Tongue (tissue), 2 donors: ENCODE results near the gene RNU1-3. TPM values are rescaled to one million over a fixed set of nuclear protein-coding genes. Genes with fewer than 3 reads are reported as not detected.
"Not testable (repeated sequence)": the region's sequence is repeated elsewhere in the genome, so short reads cannot be mapped to it uniquely, and the experiment has no call there.

Experiments used
- DNase-seq: peaks from one replicate; pipeline ENCODE4 v3.0.0-alpha.2; 2015
- total RNA-seq: library from RNA; depleted of rRNA; stranded (reverse); fragments of >200 nt; gene quantifications from one replicate; pipeline ENCODE4 v1.2.3, GENCODE V29; 2014

RNU1-3 gene
- total RNA-seq, 1 donor from 2014 or later, result under 0.01 TPM

GRCh38 chr1:16651560-16651959 is 15.2 kb downstream of the RNU1-3 start:
- not testable (repeated sequence) for DNase-seq

- not testable (repeated sequence) for DNase-seq
Observed at GRCh38 chr1:16649960-16650359, 16.8 kb downstream of the RNU1-3 start.

- not testable (repeated sequence) for DNase-seq
Observed at GRCh38 chr1:16649390-16649789, 17.4 kb downstream of the RNU1-3 start.

GRCh38 chr1:16648756-16649155 is 18.0 kb downstream of the RNU1-3 start:
- not testable (repeated sequence) for DNase-seq

- not testable (repeated sequence) for DNase-seq
Observed at GRCh38 chr1:16648250-16648649, 18.5 kb downstream of the RNU1-3 start.

GRCh38 chr1:16647179-16648176 is 19.3 kb downstream of the RNU1-3 start:
- DNase-seq, result not testable (repeated sequence)

GRCh38 chr1:16646716-16647115 is 20.0 kb downstream of the RNU1-3 start:
- DNase-seq, result not testable (repeated sequence)

GRCh38 chr1:16646061-16646664 is 20.6 kb downstream of the RNU1-3 start:
- not testable (repeated sequence) for DNase-seq

GRCh38 chr1:16645271-16646060 is 21.3 kb downstream of the RNU1-3 start:
- DNase-seq, result not testable (repeated sequence)

GRCh38 chr1:16644482-16645270 is 22.1 kb downstream of the RNU1-3 start:
- DNase-seq, result peak; percentile 99

GRCh38 chr1:16644193-16644481 is 22.6 kb downstream of the RNU1-3 start:
- DNase-seq, result no peak

GRCh38 chr1:16643476-16644192 is 23.1 kb downstream of the RNU1-3 start:
- not testable (repeated sequence) for DNase-seq

- DNase-seq, result not testable (repeated sequence)
Observed at GRCh38 chr1:16643001-16643411, 23.7 kb downstream of the RNU1-3 start.

- DNase-seq, result not testable (repeated sequence)
Observed at GRCh38 chr1:16642025-16642966, 24.5 kb downstream of the RNU1-3 start.

- DNase-seq, result not testable (repeated sequence)
Observed at GRCh38 chr1:16641159-16641975, 25.4 kb downstream of the RNU1-3 start.

- DNase-seq, result peak; percentile 74
Observed at GRCh38 chr1:16639091-16640031, 27.4 kb downstream of the RNU1-3 start.

- not testable (repeated sequence) for DNase-seq
Observed at GRCh38 chr1:16637941-16638778, 28.6 kb downstream of the RNU1-3 start.
